GM21737 (cell line): Measurements from ENCODE around the gene ZNF256.

Experiments
- ATAC-seq: cut with Tn5 transposase; IDR thresholded peaks from one replicate; pipeline ENCODE4 v1.9.1; 2021; ENCODE audit warnings: mild to moderate bottlenecking, moderate library complexity; ENCODE audit not compliant: unreplicated experiment

Gene ZNF256

GRCh38 chr19:57900311-57900710, 47.2 kb downstream of the ZNF256 start:
- no peak for ATAC-seq
